GM23338 (cell line): ENCODE measurements around the gene GADD45B. TPM values are rescaled to one million over a fixed set of nuclear protein-coding genes. Genes with fewer than 3 reads are reported as not detected.

Source experiments
- ATAC-seq: fragments of 200-7000 bp; cut with Tn5 transposase; 3 replicates; pipeline ENCODE4 v1.9.1; 2020
- DNase-seq: peaks from one replicate; pipeline ENCODE4 v3.0.0-alpha.2; 2015; ENCODE audit warnings: low spot score
- H2AFZ ChIP-seq: fragments of 200-600 bp; sonication (generic); 2 replicates; pipeline ENCODE4 v1.8.0; 2016; ENCODE audit warnings: antibody characterized with exemption, mild to moderate bottlenecking, moderate library complexity
- H3F3A ChIP-seq: fragments of 200-600 bp; sonication (generic); replicated peaks from 2 replicates; pipeline ENCODE4 v1.8.0; 2017; ENCODE audit warnings: antibody characterized with exemption, mixed run types, low read depth
- H3K27ac ChIP-seq: fragments of 200-600 bp; sonication (generic); 2 replicates; pipeline ENCODE4 v1.6.1; 2016; ENCODE audit warnings: low read depth
- H3K27me3 ChIP-seq: fragments of 200-600 bp; sonication (generic); 2 replicates; pipeline ENCODE4 v1.8.0; 2016; ENCODE audit warnings: mild to moderate bottlenecking, mixed run types, moderate library complexity; ENCODE audit not compliant: insufficient read depth
- H3K36me3 ChIP-seq: fragments of 200-600 bp; sonication (generic); 2 replicates; pipeline ENCODE4 v1.8.0; 2016; ENCODE audit warnings: mild to moderate bottlenecking; ENCODE audit not compliant: insufficient read depth
- H3K4me1 ChIP-seq: fragments of 200-600 bp; sonication (generic); 2 replicates; pipeline ENCODE4 v1.8.0; 2016; ENCODE audit warnings: mild to moderate bottlenecking, moderate library complexity; ENCODE audit not compliant: insufficient read depth
- H3K4me2 ChIP-seq: fragments of 200-600 bp; sonication (generic); 2 replicates; pipeline ENCODE4 v1.7.1; 2017; ENCODE audit warnings: mixed run types
- H3K4me3 ChIP-seq: fragments of 200-600 bp; sonication (generic); 2 replicates; pipeline ENCODE4 v1.6.1; 2016; ENCODE audit warnings: mixed run types
- H3K79me2 ChIP-seq: fragments of 200-600 bp; sonication (generic); replicated peaks from 2 replicates; pipeline ENCODE4 v1.8.0; 2017; ENCODE audit warnings: mild to moderate bottlenecking; ENCODE audit not compliant: insufficient read depth
- H3K9me2 ChIP-seq: fragments of 200-600 bp; sonication (generic); 2 replicates; pipeline ENCODE4 v1.8.0; 2017; ENCODE audit not compliant: insufficient read depth
- H4K20me1 ChIP-seq: fragments of 200-600 bp; sonication (generic); replicated peaks from 2 replicates; pipeline ENCODE4 v1.8.0; 2017; ENCODE audit warnings: mild to moderate bottlenecking; ENCODE audit not compliant: insufficient read depth
- H3K27ac Mint-ChIP-seq: 2 replicates; pipeline ENCODE4 v1.8.0; 2020; ENCODE audit warnings: inconsistent platforms, mild to moderate bottlenecking, moderate library complexity, mixed read lengths
- H3K27me3 Mint-ChIP-seq: 3 replicates; pipeline ENCODE4 v1.8.0; 2022; ENCODE audit warnings: low read depth, mild to moderate bottlenecking, moderate library complexity, mixed read lengths, inconsistent platforms; ENCODE audit not compliant: insufficient read depth, poor library complexity
- H3K36me3 Mint-ChIP-seq: 3 replicates; pipeline ENCODE4 v1.8.0; 2021; ENCODE audit warnings: low read depth, mild to moderate bottlenecking, inconsistent platforms, moderate library complexity, mixed read lengths
- H3K4me1 Mint-ChIP-seq: 3 replicates; pipeline ENCODE4 v1.8.0; 2020; ENCODE audit warnings: mild to moderate bottlenecking, inconsistent platforms, mixed read lengths
- H3K4me3 Mint-ChIP-seq: 3 replicates; pipeline ENCODE4 v1.8.0; 2021; ENCODE audit warnings: moderate library complexity, mild to moderate bottlenecking, inconsistent platforms, mixed read lengths
- H3K9me3 Mint-ChIP-seq: 3 replicates; pipeline ENCODE4 v1.8.0; 2020; ENCODE audit warnings: moderate library complexity, mild to moderate bottlenecking, inconsistent platforms, mixed read lengths
- CREB1 ChIP-seq: fragments of 250-450 bp; sonication (Bioruptor Pico); IDR thresholded peaks from 2 replicates; pipeline ENCODE4 v1.5.0; 2020; ENCODE audit warnings: low read depth, mild to moderate bottlenecking, moderate library complexity
- EZH2 ChIP-seq: fragments of 200-600 bp; sonication (generic); IDR thresholded peaks from one replicate; pipeline ENCODE4 v1.8.0; 2017; ENCODE audit warnings: antibody characterized with exemption, mild to moderate bottlenecking, low read depth; ENCODE audit not compliant: unreplicated experiment
- EZH2phosphoT487 ChIP-seq: fragments of 200-600 bp; sonication (generic); IDR thresholded peaks from one replicate; pipeline ENCODE4 v1.8.1; 2018; ENCODE audit warnings: antibody characterized with exemption; ENCODE audit not compliant: unreplicated experiment
- NANOG ChIP-seq: IDR thresholded peaks from 2 replicates; pipeline ENCODE4 v1.6.1; 2016; ENCODE audit warnings: antibody characterized with exemption, borderline replicate concordance
- POLR2AphosphoS5 ChIP-seq: IDR thresholded peaks from 2 replicates; pipeline ENCODE4 v1.6.1; 2016; ENCODE audit warnings: antibody characterized with exemption, low read depth
- REST ChIP-seq: IDR thresholded peaks from one replicate; pipeline ENCODE4 v1.6.1; 2018; ENCODE audit warnings: antibody characterized with exemption; ENCODE audit not compliant: unreplicated experiment
- STAT1 ChIP-seq: IDR thresholded peaks from one replicate; pipeline ENCODE4 v1.6.1; 2016; ENCODE audit warnings: antibody characterized with exemption; ENCODE audit not compliant: unreplicated experiment
- ZNF114 ChIP-seq: fragments of 250-450 bp; sonication (Bioruptor Pico); IDR thresholded peaks from 2 replicates; pipeline ENCODE4 v1.5.0; 2020; ENCODE audit warnings: mild to moderate bottlenecking, moderate library complexity
- ZNF331 ChIP-seq: fragments of 250-450 bp; sonication (Bioruptor Pico); IDR thresholded peaks from 2 replicates; pipeline ENCODE4 v1.5.0; 2020; ENCODE audit warnings: low read depth, mild to moderate bottlenecking, moderate library complexity
- polyA plus RNA-seq: library from polyadenylated mRNA; unstranded; fragments of >200 nt; fragmentation: Nextera tagmentation; extraction: Ambion mirVana; gene quantifications from 2 replicates; pipeline ENCODE4 v1.2.1, GENCODE V29; 2016
- total RNA-seq: library from RNA; depleted of rRNA; stranded (reverse); fragments of >200 nt; shearing (Covaris generic); gene quantifications from 2 replicates; pipeline ENCODE4 v1.2.3, GENCODE V29; 2014
- TF ChIP-seq, protein P1 (sequence below): fragments of 250-450 bp; sonication (Bioruptor Pico); IDR thresholded peaks from 2 replicates; pipeline ENCODE4 v1.5.0; 2020; ENCODE audit warnings: mild to moderate bottlenecking, moderate library complexity
- TF ChIP-seq, protein P2 (sequence below): IDR thresholded peaks from 2 replicates; pipeline ENCODE4 v1.6.1; 2016; ENCODE audit warnings: antibody characterized with exemption

GADD45B gene
- total and polyA plus RNA-seq, 2 experiments from 2014 or later, result 12.3 to 16.6 TPM

DNA sequence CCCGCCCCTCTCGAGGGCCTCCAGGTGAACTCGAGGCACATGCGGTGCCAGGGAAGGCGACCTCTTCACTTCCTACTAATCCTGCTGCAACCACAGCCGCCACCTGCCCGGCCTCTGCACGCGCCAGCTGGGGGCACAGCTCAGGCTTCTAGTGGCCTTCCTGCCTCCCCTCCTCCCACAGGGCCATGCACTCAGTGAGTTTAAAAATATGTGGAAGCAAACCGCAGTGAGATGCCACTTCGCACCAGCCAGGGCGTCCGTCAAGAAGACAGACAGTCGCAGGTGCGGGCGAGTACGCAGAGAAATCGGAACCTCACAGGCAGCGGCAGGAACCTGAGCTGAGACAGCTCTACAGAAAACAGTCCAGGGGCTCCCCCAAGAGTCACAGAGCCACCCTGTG, 29.5 kb upstream of the GADD45B start (continued):
- TF ChIP-seq, protein P1, sequence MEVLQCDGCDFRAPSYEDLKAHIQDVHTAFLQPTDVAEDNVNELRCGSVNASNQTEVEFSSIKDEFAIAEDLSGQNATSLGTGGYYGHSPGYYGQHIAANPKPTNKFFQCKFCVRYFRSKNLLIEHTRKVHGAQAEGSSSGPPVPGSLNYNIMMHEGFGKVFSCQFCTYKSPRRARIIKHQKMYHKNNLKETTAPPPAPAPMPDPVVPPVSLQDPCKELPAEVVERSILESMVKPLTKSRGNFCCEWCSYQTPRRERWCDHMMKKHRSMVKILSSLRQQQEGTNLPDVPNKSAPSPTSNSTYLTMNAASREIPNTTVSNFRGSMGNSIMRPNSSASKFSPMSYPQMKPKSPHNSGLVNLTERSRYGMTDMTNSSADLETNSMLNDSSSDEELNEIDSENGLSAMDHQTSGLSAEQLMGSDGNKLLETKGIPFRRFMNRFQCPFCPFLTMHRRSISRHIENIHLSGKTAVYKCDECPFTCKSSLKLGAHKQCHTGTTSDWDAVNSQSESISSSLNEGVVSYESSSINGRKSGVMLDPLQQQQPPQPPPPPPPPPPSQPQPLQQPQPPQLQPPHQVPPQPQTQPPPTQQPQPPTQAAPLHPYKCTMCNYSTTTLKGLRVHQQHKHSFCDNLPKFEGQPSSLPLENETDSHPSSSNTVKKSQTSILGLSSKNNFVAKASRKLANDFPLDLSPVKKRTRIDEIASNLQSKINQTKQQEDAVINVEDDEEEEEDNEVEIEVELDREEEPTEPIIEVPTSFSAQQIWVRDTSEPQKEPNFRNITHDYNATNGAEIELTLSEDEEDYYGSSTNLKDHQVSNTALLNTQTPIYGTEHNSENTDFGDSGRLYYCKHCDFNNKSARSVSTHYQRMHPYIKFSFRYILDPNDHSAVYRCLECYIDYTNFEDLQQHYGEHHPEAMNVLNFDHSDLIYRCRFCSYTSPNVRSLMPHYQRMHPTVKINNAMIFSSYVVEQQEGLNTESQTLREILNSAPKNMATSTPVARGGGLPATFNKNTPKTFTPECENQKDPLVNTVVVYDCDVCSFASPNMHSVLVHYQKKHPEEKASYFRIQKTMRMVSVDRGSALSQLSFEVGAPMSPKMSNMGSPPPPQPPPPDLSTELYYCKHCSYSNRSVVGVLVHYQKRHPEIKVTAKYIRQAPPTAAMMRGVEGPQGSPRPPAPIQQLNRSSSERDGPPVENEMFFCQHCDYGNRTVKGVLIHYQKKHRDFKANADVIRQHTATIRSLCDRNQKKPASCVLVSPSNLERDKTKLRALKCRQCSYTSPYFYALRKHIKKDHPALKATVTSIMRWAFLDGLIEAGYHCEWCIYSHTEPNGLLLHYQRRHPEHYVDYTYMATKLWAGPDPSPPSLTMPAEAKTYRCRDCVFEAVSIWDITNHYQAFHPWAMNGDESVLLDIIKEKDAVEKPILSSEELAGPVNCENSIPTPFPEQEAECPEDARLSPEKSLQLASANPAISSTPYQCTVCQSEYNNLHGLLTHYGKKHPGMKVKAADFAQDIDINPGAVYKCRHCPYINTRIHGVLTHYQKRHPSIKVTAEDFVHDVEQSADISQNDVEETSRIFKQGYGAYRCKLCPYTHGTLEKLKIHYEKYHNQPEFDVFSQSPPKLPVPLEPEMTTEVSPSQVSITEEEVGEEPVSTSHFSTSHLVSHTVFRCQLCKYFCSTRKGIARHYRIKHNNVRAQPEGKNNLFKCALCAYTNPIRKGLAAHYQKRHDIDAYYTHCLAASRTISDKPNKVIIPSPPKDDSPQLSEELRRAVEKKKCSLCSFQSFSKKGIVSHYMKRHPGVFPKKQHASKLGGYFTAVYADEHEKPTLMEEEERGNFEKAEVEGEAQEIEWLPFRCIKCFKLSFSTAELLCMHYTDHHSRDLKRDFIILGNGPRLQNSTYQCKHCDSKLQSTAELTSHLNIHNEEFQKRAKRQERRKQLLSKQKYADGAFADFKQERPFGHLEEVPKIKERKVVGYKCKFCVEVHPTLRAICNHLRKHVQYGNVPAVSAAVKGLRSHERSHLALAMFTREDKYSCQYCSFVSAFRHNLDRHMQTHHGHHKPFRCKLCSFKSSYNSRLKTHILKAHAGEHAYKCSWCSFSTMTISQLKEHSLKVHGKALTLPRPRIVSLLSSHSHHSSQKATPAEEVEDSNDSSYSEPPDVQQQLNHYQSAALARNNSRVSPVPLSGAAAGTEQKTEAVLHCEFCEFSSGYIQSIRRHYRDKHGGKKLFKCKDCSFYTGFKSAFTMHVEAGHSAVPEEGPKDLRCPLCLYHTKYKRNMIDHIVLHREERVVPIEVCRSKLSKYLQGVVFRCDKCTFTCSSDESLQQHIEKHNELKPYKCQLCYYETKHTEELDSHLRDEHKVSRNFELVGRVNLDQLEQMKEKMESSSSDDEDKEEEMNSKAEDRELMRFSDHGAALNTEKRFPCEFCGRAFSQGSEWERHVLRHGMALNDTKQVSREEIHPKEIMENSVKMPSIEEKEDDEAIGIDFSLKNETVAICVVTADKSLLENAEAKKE (CRISPR knock-in tag), result no peak
- TF ChIP-seq ZNF114 (CRISPR knock-in tag) (no peak), POLR2AphosphoS5 (no peak), REST (no peak)

GRCh38 chr19:2449019-2449418, 26.9 kb upstream of the GADD45B start:
- no peak overlapping the region for H3K4me3 Mint-ChIP-seq
- ATAC-seq, result no peak
- Histone ChIP-seq H3K9me2 (no peaks in the 10 kb centered on the region), H3K27me3 (no peaks in the 10 kb centered on the region), H3K4me3 (no peak overlapping the region), H4K20me1 (peaks cover 33% of the 10 kb centered on the region), H3K36me3 (no peaks in the 10 kb centered on the region), H3F3A (no peaks in the 10 kb centered on the region), H3K4me1 (peaks cover 13% of the 10 kb centered on the region), H3K79me2 (peaks cover 82% of the 10 kb centered on the region), H3K27ac (no peak overlapping the region), H2AFZ (no peak overlapping the region), H3K4me2 (no peak overlapping the region)
- DNase-seq, result no peak
- H3K4me1 Mint-ChIP-seq, result peaks cover 25% of the 10 kb centered on the region
- peaks cover 9% of the 10 kb centered on the region for H3K36me3 Mint-ChIP-seq
- H3K27ac Mint-ChIP-seq, result no peak overlapping the region
- no peaks in the 10 kb centered on the region for H3K9me3 Mint-ChIP-seq
- peaks cover 10% of the 10 kb centered on the region for H3K27me3 Mint-ChIP-seq
- TF ChIP-seq CREB1 (CRISPR knock-in tag) (no peak), STAT1 (no peak), ZNF114 (CRISPR knock-in tag) (no peak), ZNF331 (no peak), POLR2AphosphoS5 (no peak), REST (no peak), NANOG (no peak), EZH2 (no peak), EZH2phosphoT487 (no peak)
- TF ChIP-seq, protein P2, sequence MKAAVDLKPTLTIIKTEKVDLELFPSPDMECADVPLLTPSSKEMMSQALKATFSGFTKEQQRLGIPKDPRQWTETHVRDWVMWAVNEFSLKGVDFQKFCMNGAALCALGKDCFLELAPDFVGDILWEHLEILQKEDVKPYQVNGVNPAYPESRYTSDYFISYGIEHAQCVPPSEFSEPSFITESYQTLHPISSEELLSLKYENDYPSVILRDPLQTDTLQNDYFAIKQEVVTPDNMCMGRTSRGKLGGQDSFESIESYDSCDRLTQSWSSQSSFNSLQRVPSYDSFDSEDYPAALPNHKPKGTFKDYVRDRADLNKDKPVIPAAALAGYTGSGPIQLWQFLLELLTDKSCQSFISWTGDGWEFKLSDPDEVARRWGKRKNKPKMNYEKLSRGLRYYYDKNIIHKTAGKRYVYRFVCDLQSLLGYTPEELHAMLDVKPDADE, result no peak
